HL-60 (cell line): ENCODE data around the gene RPAIN.

ENCODE experiments used
- DNase-seq, 2 experiments: peaks; one replicate each; pipeline ENCODE4 v3.0.0-alpha.2; 2010 to 2020; ENCODE audit warnings: low read depth in 1 of 2, low spot score in 1 of 2
- H3K27ac ChIP-seq: fragments of 250-450 bp; sonication (Bioruptor Pico); replicated peaks from 2 replicates; pipeline ENCODE4 v1.5.1; 2020; ENCODE audit warnings: mild to moderate bottlenecking, moderate library complexity
- H3K27me3 ChIP-seq: fragments of 250-450 bp; sonication (Bioruptor Pico); 2 replicates; pipeline ENCODE4 v1.5.1; 2021; ENCODE audit warnings: mild to moderate bottlenecking, moderate library complexity; ENCODE audit not compliant: insufficient read depth, poor library complexity, severe bottlenecking
- H3K4me3 ChIP-seq: replicated peaks from 2 replicates; pipeline ENCODE4 v1.5.1; 2011; ENCODE audit warnings: mild to moderate bottlenecking, control low read depth, low read length; ENCODE audit not compliant: insufficient read depth
- CTCF ChIP-seq: IDR thresholded peaks from one replicate; pipeline ENCODE4 v1.5.1; 2011; ENCODE audit warnings: low read length, control low read depth, inconsistent platforms; ENCODE audit not compliant: insufficient read depth
- GABPA ChIP-seq: IDR thresholded peaks from 2 replicates; pipeline ENCODE4 v1.6.1; 2012; ENCODE audit warnings: low read depth
- POLR2AphosphoS5 ChIP-seq: IDR thresholded peaks from 2 replicates; pipeline ENCODE4 v1.6.1; 2012; ENCODE audit warnings: low read depth
- REST ChIP-seq: IDR thresholded peaks from 2 replicates; pipeline ENCODE4 v1.6.1; 2012; ENCODE audit warnings: low read depth; ENCODE audit not compliant: insufficient replicate concordance
- SPI1 ChIP-seq: IDR thresholded peaks from 2 replicates; pipeline ENCODE4 v1.6.1; 2012; ENCODE audit warnings: low read depth, mild to moderate bottlenecking, borderline replicate concordance

RPAIN gene

GRCh38 chr17:5408186-5408585 is 11.8 kb upstream of the RPAIN start:
- Histone ChIP-seq H3K27ac (no peak overlapping the region), H3K4me3 (no peak overlapping the region), H3K27me3 (no peaks in the 10 kb centered on the region)
- TF ChIP-seq REST (no peak), POLR2AphosphoS5 (no peak), CTCF (no peak), SPI1 (no peak), GABPA (no peak)
- DNase-seq = no peak

- TF ChIP-seq POLR2AphosphoS5 = no peak
- DNase-seq = no peak
Measured at GRCh38 chr17:5410594-5411272, 9.2 kb upstream of the RPAIN start.

GRCh38 chr17:5413682-5414081 is 6.3 kb upstream of the RPAIN start:
- TF ChIP-seq REST (no peak), SPI1 (no peak), GABPA (no peak), CTCF (no peak), POLR2AphosphoS5 (no peak)
- Histone ChIP-seq H3K4me3 (no peak overlapping the region), H3K27me3 (no peaks in the 10 kb centered on the region), H3K27ac (no peak overlapping the region)
- peak in 1 of 2 experiments; percentile 33 for DNase-seq

More at GRCh38 chr17:5410594-5411272, 9.2 kb upstream of the RPAIN start:
- Histone ChIP-seq H3K27me3 (no peaks in the 10 kb centered on the region), H3K27ac (no peak overlapping the region), H3K4me3 (no peak overlapping the region)

- H3K27me3 ChIP-seq = no peaks in the 10 kb centered on the region
- no peak overlapping the region for H3K4me3 ChIP-seq
- no peak overlapping the region for H3K27ac ChIP-seq
- no peak for TF ChIP-seq CTCF
- DNase-seq = no peak
Measured at GRCh38 chr17:5416901-5417300, 3.1 kb upstream of the RPAIN start.
